HG03342 (cell line): ENCODE results near the gene BCAN.

Experiments used
- ATAC-seq: cut with Tn5 transposase; IDR thresholded peaks from one replicate; pipeline ENCODE4 v1.9.1; 2021; ENCODE audit warnings: mild to moderate bottlenecking, moderate library complexity; ENCODE audit not compliant: unreplicated experiment

Gene BCAN

GRCh38 chr1:156659988-156660751 lies 18.3 kb downstream of the BCAN start:
- ATAC-seq = peak; percentile 71

- no peak for ATAC-seq
These were observed 18.8 kb downstream of the BCAN start for GRCh38 chr1:156660752-156661112.

GRCh38 chr1:156662005-156662799 lies 20.3 kb downstream of the BCAN start:
- ATAC-seq = no peak

GRCh38 chr1:156662800-156663055 lies 20.8 kb downstream of the BCAN start:
- no peak for ATAC-seq

- ATAC-seq = no peak
These were observed 21.3 kb downstream of the BCAN start for GRCh38 chr1:156663178-156663577.

GRCh38 chr1:156664046-156664766 lies 22.3 kb downstream of the BCAN start:
- no peak for ATAC-seq

GRCh38 chr1:156664767-156665411 lies 23.0 kb downstream of the BCAN start:
- no peak for ATAC-seq

GRCh38 chr1:156665539-156665938 lies 23.6 kb downstream of the BCAN start:
- no peak for ATAC-seq

- no peak for ATAC-seq
These were observed 25.1 kb downstream of the BCAN start for GRCh38 chr1:156666862-156667609.

- ATAC-seq = no peak
These were observed 25.7 kb downstream of the BCAN start for GRCh38 chr1:156667610-156667967.

- ATAC-seq = no peak
These were observed 26.2 kb downstream of the BCAN start for GRCh38 chr1:156667968-156668709.

GRCh38 chr1:156668801-156669637 lies 27.1 kb downstream of the BCAN start:
- ATAC-seq = no peak

- ATAC-seq = no peak
These were observed 27.9 kb downstream of the BCAN start for GRCh38 chr1:156669794-156670193.

GRCh38 chr1:156670359-156670758 lies 28.4 kb downstream of the BCAN start:
- no peak for ATAC-seq

- ATAC-seq = no peak
These were observed 28.9 kb downstream of the BCAN start for GRCh38 chr1:156670791-156671190.

GRCh38 chr1:156671804-156672203 lies 29.9 kb downstream of the BCAN start:
- no peak for ATAC-seq

- no peak for ATAC-seq
These were observed 31.6 kb downstream of the BCAN start for GRCh38 chr1:156673387-156674121.
